NCI-H446 treated with DMSO at 0.1 percent for 48 hours (cell line): ENCODE results near the gene PIP4P1.
"Not testable (repeated sequence)": the region's sequence is repeated elsewhere in the genome, so short reads cannot be mapped to it uniquely, and the experiment has no call there.

Experiments used
- DNase-seq: peaks from one replicate; lab custom pipeline; 2025; lab: John Stamatoyannopoulos, UW

The PIP4P1 gene

GRCh38 chr14:20461225-20462141, at the start of gene PIP4P1:
Gene PIP4P1 (minus strand): TSS chr14:20461434. CDS start chr14:20461325, 109 bp downstream.
- DNase-seq: peak; percentile 100

- DNase-seq: no peak
Observed at GRCh38 chr14:20508367-20508766, 47.1 kb upstream of the PIP4P1 start.

GRCh38 chr14:20507537-20507936, 46.3 kb upstream of the PIP4P1 start:
- DNase-seq: not testable (repeated sequence)

GRCh38 chr14:20506752-20507151, 45.5 kb upstream of the PIP4P1 start:
- not testable (repeated sequence) for DNase-seq

GRCh38 chr14:20506276-20506675, 45.0 kb upstream of the PIP4P1 start:
- not testable (repeated sequence) for DNase-seq

GRCh38 chr14:20503898-20504297, 42.7 kb upstream of the PIP4P1 start:
- no peak for DNase-seq

GRCh38 chr14:20501346-20501745, 40.1 kb upstream of the PIP4P1 start:
- DNase-seq: peak; percentile 10

- DNase-seq: no peak
Observed at GRCh38 chr14:20499881-20500280, 38.6 kb upstream of the PIP4P1 start.

GRCh38 chr14:20499108-20499507, 37.9 kb upstream of the PIP4P1 start:
- no peak for DNase-seq

GRCh38 chr14:20498622-20499021, 37.4 kb upstream of the PIP4P1 start:
- DNase-seq: no peak

GRCh38 chr14:20494935-20495766, 33.9 kb upstream of the PIP4P1 start:
- DNase-seq: no peak

GRCh38 chr14:20493634-20494033, 32.4 kb upstream of the PIP4P1 start:
- DNase-seq: no peak

- no peak for DNase-seq
Observed at GRCh38 chr14:20492486-20492885, 31.3 kb upstream of the PIP4P1 start.

- no peak for DNase-seq
Observed at GRCh38 chr14:20490563-20490962, 29.3 kb upstream of the PIP4P1 start.

GRCh38 chr14:20489093-20489994, 28.1 kb upstream of the PIP4P1 start:
- no peak for DNase-seq

- DNase-seq: no peak
Observed at GRCh38 chr14:20487396-20487725, 26.1 kb upstream of the PIP4P1 start.

- no peak for DNase-seq
Observed at GRCh38 chr14:20486684-20487395, 25.6 kb upstream of the PIP4P1 start.

- DNase-seq: no peak
Observed at GRCh38 chr14:20485900-20486299, 24.7 kb upstream of the PIP4P1 start.

- DNase-seq: no peak
Observed at GRCh38 chr14:20482382-20482781, 21.1 kb upstream of the PIP4P1 start.

GRCh38 chr14:20478894-20479293, 17.7 kb upstream of the PIP4P1 start:
- no peak for DNase-seq

- no peak for DNase-seq
Observed at GRCh38 chr14:20477211-20477876, 16.1 kb upstream of the PIP4P1 start.
